Thyroid gland (tissue), 4 donors: Measurements from ENCODE around the gene ADAMTS12. TPM values are rescaled to one million over a fixed set of nuclear protein-coding genes. Genes with fewer than 3 reads are reported as not detected.

Experiments used
- DNase-seq, 2 donors: peaks; one replicate each; pipeline ENCODE4 v3.0.0-alpha.2; 2019
- H3K27ac ChIP-seq, 3 donors: fragments of 200-600 bp; sonication (generic); 1 replicate in 2 of 3; 2 replicates in 1 of 3; pipeline ENCODE4 v1.5.1; 2016 to 2019; ENCODE audit warnings: mild to moderate bottlenecking in 1 of 3, moderate library complexity in 1 of 3
- H3K27me3 ChIP-seq: fragments of 200-600 bp; sonication (generic); one replicate; pipeline ENCODE4 v1.5.1; 2019
- H3K36me3 ChIP-seq, 2 donors: fragments of 200-600 bp; sonication (generic); one replicate each; pipeline ENCODE4 v1.5.1; 2016 to 2019
- H3K4me1 ChIP-seq, 2 donors: fragments of 200-600 bp; sonication (generic); one replicate each; pipeline ENCODE4 v1.5.1; 2017 to 2019
- H3K4me3 ChIP-seq, 3 donors: fragments of 200-600 bp; sonication (generic); replicated peaks in 1 of 3; 1 replicate in 2 of 3; 2 replicates in 1 of 3; pipeline ENCODE4 v1.5.1; 2016; ENCODE audit warnings: mild to moderate bottlenecking in 1 of 3
- H3K9me3 ChIP-seq: fragments of 200-600 bp; sonication (generic); one replicate; pipeline ENCODE4 v1.5.1; 2017
- POLR2A ChIP-seq, 2 donors: fragments of 450-650 bp; IDR thresholded peaks; one replicate each; pipeline ENCODE4 v1.6.1; 2017; ENCODE audit warnings: antibody characterized with exemption in 2 of 2, mild to moderate bottlenecking in 2 of 2, moderate library complexity in 1 of 2
- WGBS, 2 donors: methylation state at CpG; one replicate each; pipeline ENCODE4 v1.1.5; 2017; 5-methylcytosine and 5-hydroxymethylcytosine counted together
- intact Hi-C: fragments of 100-400 bp; cut with DNase I; formaldehyde crosslinking; loops from one replicate; pipeline ENCODE4 v1.15.1; 2023
- total RNA-seq, 4 donors: library from RNA; depleted of rRNA; stranded (reverse); fragments of >200 nt; gene quantifications; one replicate each; pipeline ENCODE4 v1.2.3, GENCODE V29; 2016
- TF ChIP-seq, protein P1 (sequence below), 6 experiments: fragments of 200-600 bp in 3 of 6; fragments of 450-650 bp in 3 of 6; sonication (generic) in 3 of 6; IDR thresholded peaks; one replicate each; pipeline ENCODE4 v1.5.1; 2016 to 2019; ENCODE audit warnings: antibody characterized with exemption in 6 of 6, mild to moderate bottlenecking in 2 of 6, inconsistent platforms in 1 of 6, moderate library complexity in 1 of 6

The ADAMTS12 gene
- total RNA-seq, 4 donors from 2014 or later: 1.3 to 5.8 (median 2.3) TPM

DNA sequence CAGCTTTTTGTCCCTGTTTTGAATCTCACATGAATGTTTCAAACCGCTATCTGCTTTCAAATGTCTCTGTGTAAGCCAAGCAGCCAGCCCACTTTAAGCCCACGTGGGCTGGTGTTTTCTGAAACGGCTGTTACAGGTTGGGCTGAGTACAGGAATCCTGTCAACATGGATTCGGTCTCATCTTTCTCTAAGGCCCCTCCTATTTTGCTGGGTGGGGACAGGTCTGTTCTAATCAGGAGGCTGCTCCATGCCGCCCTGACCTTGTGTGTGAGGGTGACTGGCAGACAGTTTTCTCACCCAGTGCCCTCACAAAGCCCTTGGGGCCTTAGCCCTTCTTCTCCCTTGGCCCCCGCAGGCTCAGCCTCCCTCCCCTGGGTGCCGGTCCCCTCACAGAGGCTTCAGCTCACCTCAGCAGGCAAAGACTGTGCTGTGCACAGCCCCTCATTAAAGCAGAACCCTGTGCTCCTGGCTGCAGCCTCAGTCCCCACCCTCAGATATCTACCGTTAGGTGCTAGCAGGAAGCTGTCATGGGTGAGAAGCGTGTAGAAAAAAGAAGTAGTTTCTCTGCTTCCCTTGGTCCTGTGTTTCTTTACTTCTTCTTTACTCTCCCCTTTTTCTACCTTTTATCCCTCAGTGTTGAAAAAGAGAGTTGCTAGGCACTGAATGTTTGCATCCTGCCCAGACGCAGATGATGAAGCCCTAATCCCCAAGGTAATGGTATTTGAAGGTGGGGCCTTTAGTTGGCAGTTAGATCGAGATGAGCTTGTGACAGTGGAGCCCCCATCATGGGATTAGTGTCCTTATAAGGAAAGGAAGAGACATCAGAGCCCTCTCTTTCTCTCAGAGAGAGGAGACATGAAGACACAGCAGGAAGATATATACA, 205.7 kb downstream of the ADAMTS12 start:
- H3K4me1 ChIP-seq: no peaks in the 10 kb centered on the region
- no peaks in the 10 kb centered on the region for H3K27me3 ChIP-seq
- no peaks in the 10 kb centered on the region for H3K9me3 ChIP-seq
- no peak overlapping the region for H3K4me3 ChIP-seq
- no peak for TF ChIP-seq POLR2A (IDR thresholded peaks at IDR 0.05)
- TF ChIP-seq, protein P1, sequence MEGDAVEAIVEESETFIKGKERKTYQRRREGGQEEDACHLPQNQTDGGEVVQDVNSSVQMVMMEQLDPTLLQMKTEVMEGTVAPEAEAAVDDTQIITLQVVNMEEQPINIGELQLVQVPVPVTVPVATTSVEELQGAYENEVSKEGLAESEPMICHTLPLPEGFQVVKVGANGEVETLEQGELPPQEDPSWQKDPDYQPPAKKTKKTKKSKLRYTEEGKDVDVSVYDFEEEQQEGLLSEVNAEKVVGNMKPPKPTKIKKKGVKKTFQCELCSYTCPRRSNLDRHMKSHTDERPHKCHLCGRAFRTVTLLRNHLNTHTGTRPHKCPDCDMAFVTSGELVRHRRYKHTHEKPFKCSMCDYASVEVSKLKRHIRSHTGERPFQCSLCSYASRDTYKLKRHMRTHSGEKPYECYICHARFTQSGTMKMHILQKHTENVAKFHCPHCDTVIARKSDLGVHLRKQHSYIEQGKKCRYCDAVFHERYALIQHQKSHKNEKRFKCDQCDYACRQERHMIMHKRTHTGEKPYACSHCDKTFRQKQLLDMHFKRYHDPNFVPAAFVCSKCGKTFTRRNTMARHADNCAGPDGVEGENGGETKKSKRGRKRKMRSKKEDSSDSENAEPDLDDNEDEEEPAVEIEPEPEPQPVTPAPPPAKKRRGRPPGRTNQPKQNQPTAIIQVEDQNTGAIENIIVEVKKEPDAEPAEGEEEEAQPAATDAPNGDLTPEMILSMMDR (IDR thresholded peaks at IDR 0.05): no peak
- WGBS, 2 donors: 62 to 73% methylated on average over 10 to 11 of the region's 11 CpGs
- intact Hi-C loops: no loop called here
- H3K27ac ChIP-seq: no peak overlapping the region
- no peak for DNase-seq
- no peaks in the 10 kb centered on the region for H3K36me3 ChIP-seq

DNA sequence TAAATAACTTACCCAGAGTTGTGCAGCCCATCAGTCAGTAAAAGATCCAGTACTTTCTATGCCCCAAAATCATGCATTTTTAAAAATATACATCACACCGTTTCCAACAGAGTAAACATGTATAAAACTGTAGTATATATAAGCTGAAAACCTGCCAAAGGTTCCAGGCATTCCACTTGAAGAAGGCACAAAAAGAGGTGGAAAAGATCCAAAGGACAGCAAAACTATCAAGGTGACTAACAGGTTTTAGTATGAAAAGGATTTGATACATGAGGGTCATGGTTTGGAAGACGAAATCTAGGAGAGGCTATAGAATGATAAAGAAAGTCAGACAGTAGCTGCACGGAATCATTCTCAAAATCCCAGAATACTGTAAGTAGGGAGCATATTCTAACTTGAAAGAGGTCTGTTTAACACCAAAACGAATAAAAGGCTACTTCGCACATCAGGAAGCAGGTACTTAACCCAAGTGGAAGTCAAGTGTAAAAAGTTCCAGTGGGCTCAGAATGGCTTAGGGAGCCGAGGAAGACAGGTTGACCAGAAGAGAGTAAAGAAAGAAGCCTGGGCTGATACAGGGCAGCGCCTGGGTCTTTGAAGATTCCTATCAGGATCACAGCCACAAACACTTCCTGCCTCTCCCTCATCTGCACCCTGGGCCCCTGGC, 207.2 kb downstream of the ADAMTS12 start:
- DNase-seq: no peak
- Histone ChIP-seq H3K9me3 (no peaks in the 10 kb centered on the region), H3K4me3 (no peak overlapping the region), H3K4me1 (no peaks in the 10 kb centered on the region), H3K36me3 (no peaks in the 10 kb centered on the region), H3K27ac (no peak overlapping the region), H3K27me3 (no peaks in the 10 kb centered on the region)
- TF ChIP-seq, protein P1 (IDR thresholded peaks at IDR 0.05): no peak
- TF ChIP-seq POLR2A (IDR thresholded peaks at IDR 0.05): no peak
- 38 to 44% methylated on average over 7 of the region's 7 CpGs for WGBS, 2 donors
- intact Hi-C loops: no loop called here

DNA sequence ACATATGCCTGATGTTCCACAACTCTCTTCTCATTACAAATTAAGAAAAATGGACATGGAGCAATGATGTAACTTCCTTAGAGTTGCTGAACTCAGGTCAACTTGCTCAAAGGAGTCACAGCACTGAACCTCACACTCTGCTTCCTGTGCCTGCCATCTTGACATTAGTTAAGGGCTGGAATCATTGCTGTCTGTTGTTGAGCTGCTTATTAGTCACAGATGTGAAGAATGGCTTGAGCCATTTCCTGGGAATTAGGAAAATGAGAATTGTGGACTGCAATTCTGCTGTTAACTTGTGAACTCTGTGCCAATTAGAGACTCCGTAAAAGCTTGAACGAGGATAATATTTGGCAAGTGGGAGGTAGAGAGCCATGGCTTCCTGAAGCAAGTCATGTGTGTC, 212.0 kb downstream of the ADAMTS12 start:
- Histone ChIP-seq H3K9me3 (no peaks in the 10 kb centered on the region), H3K36me3 (no peaks in the 10 kb centered on the region), H3K4me3 (no peak overlapping the region), H3K27me3 (no peaks in the 10 kb centered on the region), H3K27ac (no peak overlapping the region), H3K4me1 (no peaks in the 10 kb centered on the region)
- intact Hi-C loops: no loop called here
- WGBS, 2 donors: 79 to 82% methylated on average over 2 of the region's 2 CpGs
- DNase-seq: no peak
- TF ChIP-seq, protein P1 (IDR thresholded peaks at IDR 0.05): no peak
- no peak for TF ChIP-seq POLR2A (IDR thresholded peaks at IDR 0.05)

DNA sequence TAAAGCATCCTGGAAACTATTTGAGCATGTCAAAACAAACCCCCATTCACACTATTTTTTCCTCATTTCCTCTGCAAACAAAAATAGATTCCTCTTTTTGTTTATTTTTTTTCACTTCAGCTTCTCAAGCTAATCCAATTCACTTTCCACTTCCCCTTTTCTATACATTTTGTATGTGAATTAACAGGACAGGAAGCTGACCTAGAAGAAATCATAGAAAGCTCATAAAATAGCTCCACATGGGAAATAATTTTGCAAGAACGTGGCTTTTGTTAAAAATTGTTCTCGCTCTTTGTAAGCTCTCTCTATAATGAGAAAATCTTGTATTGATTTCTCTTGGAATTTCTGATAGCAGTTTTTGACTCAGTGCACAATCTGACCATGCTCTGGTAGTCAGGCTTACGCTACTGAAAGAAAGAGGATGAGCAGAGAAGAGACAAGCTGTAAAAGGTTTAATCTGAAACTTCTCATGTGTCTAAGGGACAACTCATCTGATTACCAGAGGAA, 215.8 kb downstream of the ADAMTS12 start:
- Histone ChIP-seq H3K4me3 (no peak overlapping the region), H3K27me3 (no peaks in the 10 kb centered on the region), H3K36me3 (no peaks in the 10 kb centered on the region), H3K27ac (no peak overlapping the region), H3K4me1 (no peaks in the 10 kb centered on the region), H3K9me3 (no peaks in the 10 kb centered on the region)
- no peak for TF ChIP-seq POLR2A (IDR thresholded peaks at IDR 0.05)
- TF ChIP-seq, protein P1 (IDR thresholded peaks at IDR 0.05): no peak
- WGBS, 2 donors: 73 to 75% methylated on average over 3 of the region's 3 CpGs
- intact Hi-C loops: no loop called here
- DNase-seq: no peak
